Cerebellar nuclear complex (tissue), 1 donor: ENCODE measurements around the gene KHNYN.

ENCODE experiments used
- DNase-seq, 2 experiments: peaks; one replicate each; lab custom pipeline; 2025; lab: John Stamatoyannopoulos, UW

The KHNYN gene

DNA sequence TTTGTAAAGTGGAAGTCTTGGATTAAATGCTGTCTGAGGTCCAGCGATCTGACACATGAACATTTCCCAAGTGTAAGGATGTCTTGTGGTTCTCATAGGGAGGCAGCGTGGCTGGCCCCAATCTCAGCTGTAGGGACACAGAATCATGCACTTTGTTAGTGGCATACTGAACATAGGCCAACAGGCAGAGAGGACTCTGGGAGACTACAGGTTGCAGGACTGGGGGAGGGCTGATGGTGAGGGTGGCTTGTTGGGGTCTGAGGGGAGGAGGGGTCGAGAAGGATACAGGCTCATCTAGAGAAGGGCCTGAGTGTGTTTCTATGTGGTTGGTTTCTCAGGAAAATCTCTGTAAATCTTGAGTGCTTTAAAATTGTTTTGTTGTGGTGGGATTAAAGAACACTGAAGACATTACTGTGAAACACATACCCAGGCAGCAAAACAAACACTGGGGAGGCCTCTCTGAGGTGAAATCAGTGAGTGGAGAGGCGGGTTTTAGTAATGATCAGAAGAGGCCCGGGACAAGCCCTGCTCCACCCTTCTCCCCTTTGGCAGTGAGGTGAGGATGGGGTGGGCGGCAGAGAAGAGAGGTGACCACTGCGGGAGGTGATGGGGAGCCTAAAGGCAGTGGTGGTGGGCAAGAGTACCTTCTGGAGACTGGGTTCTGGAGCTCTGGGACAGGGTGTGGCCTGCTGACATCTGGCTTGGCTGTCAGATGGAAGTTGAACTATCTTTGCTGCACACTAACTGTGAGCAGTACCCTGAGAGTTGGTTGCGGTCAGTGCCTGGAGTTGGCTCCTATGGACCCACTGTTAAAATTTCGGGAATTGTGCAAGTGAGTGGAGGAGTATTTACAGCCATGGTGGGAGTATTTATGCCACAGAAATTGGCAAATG lies 27.7 kb upstream of the KHNYN start:
- no peak for DNase-seq

DNA sequence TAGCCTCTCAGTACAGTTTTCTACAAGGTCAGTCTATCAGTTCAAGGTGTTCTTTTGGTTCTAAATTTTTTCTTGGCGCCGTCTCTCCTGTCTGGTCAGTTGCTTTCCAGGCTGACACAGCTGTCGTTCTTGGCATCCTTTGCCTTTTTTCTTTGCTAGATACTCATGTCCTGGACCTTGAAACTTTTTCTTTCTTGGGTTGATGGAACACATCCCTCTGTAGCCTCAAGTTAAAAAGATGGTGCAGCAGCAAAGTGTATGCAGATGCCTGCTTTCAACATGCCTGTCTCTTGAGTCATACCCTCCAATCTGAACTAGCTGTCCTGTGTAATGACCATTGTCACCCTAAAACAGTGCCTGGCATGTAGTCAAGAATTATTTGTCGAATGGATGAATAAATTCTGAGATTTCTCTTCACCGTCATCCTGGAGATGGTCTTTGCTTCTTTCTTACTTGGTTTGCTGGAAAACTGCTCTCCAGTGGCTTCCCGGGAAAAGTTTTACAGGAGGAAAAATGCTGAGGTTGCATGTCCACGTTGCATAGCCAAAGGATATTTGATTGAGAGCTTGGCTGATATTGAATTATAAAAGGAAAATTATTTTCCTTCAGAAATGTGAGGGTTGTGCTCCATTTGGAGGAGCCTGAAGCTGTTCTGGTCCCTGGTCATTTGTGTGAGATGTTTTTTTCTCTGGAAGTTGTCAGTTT lies 26.3 kb upstream of the KHNYN start:
- DNase-seq = no peak

DNA sequence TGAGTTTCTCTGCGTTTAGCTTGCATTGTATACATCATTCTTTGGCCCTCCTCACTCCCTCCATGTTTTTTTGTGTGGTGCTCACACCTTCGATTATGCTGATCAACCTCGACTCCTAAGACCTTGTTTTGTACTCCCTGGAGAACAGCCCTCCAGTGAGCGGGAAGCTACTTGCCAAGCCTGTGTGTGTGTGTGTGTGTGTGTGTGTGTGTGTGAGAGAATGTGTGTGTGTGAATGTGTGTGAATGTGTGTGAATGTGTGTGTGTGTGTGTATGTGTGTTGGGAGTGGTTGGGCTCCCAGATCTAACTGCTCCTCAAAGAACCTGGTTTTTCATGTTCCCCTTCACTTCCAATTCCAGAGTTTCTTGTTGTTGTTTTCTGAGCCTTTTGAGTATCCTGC lies 24.9 kb upstream of the KHNYN start:
- DNase-seq = no peak

DNA sequence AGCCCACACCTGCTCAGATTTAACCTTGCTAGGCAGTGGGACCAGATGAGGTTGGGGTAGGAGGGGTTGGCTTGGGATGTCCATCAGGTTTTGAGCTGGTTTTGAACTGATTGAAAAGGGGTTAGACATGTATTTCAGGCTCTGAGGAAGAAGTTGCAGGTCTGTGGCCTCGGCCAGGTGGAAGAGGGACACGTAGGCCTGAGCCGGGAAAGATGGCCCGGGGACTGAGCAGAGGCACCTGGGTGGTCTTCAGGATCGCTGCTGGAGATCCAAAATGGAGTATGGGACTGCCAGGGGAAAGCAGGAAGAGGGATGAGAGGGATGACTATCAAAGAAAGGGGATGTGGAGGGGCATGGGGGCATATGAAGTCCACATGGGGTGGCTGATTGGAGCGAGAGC lies 23.3 kb upstream of the KHNYN start:
- no peak for DNase-seq

DNA sequence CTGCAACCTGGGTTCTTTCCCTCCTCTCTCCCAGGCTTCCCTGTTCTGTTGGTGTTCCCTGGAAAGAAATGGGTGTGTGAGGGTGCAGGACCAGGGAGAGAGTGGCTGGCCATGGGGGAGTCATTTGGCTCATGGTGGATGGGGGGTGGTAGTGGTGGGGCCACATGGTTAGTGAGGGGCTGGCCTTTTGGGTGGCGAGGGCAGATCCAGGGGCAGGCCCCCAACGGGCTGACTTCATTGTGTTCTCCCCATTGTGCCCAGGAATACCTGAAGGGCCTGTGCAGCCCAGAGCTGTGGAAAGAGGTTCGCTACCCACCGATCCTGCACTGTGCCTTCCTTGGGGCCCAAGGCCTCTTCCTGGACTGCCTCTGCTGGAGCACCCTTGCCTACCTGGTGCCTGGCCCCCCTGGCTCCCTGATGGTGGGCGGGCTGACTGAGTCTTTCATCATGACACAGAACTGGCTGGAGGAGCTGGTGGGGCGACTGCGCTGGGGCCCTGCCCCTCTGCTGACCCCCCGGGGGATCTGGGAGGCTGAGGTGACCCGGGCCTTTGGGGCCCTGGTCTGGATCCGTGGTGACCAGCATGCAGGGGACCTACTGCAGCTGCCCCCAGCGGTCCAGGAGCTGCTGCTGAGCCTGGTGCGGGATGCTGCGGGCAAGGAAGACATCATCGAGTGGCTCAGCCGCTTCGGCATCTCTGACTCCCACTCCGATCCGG lies 22.0 kb upstream of the KHNYN start:
- no peak for DNase-seq

DNA sequence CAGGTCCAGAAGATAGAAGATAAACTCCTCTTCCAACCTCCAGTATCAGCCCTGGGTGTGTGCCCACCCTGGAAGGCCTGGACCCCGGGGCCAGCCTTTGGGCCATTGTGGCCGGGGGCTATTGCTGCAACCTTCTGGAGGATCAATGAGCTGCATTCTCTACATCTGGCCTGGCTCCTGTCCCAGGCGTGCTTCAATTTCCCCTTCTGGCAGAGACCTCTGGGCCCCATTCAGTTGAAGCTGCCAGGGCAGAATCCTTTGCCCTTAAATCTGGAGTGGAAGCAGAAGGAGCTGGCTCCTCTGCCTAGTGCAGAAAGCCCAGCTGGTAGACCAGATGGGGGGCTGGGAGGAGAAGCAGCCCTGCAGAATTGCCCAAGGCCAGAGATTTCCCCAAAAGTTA lies 21.0 kb upstream of the KHNYN start:
- DNase-seq = no peak

DNA sequence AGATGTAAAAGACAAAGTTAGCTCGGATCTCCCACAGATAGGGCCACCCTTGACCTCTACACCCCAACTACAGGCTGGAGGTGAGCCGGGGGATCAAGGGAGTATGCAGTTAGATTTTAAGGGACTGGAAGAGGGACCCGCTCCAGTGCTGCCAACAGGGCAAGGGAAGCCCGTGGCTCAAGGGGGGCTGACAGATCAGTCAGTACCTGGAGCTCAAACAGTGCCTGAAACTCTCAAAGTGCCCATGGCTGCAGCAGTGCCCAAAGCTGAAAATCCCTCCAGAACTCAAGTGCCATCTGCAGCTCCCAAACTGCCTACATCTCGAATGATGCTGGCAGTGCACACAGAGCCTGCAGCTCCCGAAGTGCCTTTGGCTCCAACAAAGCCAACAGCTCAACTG lies 20.6 kb upstream of the KHNYN start:
- no peak for DNase-seq

DNA sequence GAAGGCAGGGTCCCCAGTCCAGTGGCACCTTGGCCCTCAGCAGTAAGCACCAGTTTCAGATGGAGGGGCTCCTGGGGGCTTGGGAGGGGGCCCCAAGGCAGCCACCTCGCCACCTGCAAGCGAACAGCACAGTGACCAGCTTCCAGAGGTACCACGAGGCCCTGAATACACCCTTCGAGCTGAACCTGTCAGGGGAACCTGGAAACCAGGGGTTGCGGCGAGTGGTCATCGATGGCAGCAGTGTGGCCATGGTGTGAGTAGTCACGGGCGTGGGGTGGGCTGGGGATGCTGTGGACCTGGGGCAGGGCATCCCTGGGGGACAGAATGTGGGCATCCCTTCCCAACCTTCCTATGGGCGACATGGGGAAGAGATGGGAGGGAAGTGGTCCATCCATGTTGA lies 19.8 kb upstream of the KHNYN start:
- no peak for DNase-seq

DNA sequence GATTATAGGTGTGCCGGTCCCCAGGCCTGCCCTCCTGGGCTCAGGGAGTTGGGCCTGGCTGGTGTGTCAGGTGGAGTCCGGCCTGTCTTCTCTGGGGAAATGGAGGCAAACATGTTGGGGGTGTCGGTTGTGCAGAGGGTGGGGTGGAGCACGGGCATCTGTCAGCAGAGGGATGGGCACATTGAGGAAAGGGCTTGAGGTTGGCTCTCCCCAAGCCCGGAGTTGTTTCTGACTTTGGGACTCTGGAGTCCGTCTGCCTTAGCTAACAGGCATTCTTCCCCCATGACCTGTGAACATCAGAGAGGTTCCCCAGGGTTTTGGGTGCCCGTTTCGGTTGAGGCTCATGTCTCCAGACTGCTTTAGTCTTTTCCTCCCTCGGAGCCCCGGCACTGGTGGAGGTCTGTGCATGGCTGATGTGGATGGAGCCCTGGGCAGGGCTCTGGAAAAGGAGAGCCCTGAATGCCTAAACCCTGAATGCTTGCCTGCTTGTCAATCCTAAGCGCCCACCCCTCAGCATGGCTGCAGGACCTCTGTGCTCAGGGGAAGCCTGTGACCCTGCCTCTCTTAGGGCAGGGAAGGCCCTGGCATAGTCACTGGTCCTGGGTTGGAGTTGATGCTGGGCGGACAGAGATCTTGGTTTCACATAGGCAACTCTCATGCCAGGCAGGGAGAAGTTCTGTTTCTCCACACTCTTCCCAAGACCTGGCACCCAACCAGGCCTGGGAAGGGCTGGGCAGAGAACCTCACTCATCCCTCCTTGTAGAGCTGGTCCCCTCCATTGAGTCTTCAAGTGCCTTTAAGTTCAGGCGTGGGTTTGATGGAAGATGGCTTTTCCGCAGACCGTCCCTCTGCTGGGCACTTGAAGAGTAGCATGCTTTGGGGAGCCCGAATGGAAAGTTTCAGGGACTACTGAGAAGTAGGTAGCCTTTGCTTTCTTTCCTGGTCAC lies 18.0 kb upstream of the KHNYN start:
- DNase-seq = no peak

DNA sequence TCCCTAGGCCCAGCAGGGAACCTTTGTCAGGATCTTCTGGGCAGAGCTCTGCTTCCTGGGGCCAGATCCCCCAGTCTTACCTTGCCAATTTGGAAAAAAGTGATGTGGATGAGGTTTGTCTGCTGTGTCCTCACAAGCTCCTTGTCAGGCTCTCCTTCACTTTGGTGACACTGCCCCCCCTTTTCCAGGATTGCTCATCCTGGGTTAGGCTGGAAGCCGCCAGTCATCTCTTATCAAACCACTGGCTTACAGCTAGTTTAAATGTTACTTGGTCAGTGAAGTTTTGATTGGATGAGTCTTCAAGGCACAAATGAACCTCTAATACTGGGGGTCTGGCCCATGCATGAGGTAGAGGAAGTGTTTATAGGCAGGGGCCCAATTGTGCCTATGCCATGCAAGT lies 15.7 kb upstream of the KHNYN start:
- no peak for DNase-seq

DNA sequence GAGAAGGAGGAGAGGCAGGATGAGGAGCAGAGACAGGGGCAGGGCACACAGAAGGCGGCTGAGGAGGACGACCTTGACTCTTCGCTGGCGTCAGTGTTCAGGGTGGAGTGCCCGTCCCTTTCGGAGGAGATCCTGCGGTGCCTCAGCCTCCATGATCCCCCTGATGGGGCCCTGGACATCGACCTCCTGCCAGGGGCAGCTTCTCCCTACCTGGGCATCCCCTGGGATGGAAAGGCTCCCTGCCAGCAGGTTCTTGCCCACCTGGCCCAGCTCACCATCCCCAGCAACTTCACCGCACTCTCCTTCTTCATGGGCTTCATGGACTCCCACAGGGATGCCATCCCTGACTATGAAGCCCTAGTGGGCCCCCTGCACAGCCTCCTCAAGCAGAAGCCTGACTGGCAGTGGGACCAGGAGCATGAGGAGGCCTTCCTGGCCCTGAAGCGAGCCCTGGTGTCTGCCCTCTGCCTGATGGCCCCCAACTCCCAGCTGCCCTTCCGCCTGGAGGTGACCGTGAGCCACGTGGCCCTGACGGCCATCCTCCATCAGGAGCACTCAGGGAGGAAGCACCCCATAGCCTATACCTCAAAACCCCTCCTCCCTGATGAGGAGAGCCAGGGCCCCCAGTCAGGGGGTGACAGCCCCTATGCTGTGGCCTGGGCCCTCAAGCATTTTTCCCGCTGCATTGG lies 14.9 kb upstream of the KHNYN start:
- no peak for DNase-seq

DNA sequence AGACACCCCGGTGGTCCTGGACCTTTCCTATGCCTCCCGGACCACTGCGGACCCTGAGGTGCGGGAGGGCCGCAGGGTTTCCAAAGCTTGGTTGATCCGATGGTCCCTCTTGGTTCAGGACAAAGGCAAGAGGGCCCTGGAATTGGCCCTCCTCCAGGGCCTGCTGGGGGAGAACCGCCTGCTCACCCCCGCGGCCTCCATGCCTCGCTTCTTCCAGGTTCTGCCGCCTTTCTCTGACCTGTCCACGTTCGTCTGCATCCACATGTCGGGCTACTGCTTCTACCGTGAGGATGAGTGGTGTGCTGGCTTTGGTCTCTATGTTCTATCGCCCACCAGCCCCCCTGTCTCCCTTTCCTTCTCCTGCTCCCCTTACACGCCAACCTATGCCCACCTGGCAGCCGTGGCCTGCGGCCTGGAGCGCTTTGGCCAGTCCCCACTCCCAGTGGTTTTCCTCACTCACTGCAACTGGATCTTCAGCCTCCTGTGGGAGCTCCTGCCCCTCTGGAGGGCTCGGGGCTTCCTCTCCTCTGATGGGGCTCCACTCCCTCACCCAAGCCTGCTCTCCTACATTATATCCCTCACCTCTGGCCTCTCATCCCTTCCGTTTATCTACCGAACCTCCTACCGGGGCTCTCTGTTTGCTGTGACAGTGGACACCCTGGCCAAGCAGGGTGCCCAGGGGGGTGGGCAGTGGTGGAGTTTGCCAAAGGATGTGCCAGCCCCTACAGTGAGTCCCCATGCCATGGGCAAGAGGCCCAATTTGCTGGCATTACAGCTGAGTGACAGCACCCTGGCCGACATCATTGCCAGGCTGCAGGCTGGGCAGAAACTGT lies 14.1 kb upstream of the KHNYN start:
- no peak for DNase-seq

DNA sequence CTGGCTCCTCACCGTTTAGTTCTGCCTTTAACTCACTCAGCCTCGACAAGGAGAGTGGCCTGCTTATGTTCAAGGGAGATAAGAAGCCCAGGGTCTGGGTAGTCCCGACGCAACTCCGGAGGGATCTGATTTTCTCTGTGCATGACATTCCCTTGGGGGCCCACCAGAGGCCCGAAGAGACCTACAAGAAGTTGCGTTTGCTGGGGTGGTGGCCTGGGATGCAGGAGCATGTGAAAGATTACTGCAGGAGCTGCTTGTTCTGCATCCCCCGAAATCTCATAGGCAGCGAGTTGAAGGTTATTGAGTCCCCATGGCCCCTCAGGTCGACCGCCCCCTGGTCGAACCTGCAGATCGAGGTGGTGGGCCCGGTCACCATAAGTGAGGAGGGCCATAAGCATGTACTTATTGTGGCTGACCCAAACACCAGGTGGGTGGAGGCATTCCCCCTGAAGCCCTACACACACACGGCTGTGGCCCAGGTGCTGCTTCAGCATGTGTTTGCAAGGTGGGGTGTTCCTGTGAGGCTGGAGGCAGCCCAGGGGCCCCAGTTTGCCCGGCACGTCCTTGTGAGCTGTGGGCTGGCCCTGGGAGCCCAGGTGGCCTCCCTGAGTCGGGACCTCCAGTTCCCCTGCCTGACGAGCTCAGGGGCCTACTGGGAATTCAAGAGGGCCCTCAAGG lies 13.4 kb upstream of the KHNYN start:
- DNase-seq = no peak

DNA sequence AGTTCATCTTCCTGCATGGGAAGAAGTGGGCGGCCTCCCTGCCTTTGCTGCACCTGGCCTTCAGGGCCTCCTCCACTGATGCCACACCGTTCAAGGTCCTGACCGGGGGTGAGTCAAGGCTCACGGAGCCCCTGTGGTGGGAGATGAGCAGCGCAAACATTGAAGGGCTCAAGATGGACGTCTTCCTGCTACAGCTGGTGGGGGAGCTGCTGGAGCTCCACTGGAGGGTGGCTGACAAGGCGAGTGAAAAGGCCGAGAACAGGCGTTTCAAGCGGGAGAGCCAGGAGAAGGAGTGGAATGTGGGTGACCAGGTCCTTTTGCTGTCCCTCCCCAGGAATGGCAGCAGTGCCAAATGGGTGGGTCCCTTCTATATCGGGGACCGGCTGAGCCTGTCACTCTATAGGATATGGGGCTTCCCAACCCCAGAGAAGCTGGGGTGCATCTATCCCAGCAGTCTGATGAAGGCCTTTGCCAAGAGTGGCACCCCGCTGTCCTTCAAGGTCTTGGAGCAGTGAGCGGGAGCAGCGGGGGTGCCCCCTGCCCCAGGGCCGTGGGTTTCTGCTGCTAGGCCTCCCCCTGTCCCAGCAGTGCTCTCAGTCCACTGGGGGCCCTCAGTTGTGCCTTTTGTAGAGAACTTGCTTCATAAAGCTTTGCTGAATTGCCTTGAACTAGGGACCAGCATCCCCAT lies 12.7 kb upstream of the KHNYN start:
- no peak for DNase-seq

DNA sequence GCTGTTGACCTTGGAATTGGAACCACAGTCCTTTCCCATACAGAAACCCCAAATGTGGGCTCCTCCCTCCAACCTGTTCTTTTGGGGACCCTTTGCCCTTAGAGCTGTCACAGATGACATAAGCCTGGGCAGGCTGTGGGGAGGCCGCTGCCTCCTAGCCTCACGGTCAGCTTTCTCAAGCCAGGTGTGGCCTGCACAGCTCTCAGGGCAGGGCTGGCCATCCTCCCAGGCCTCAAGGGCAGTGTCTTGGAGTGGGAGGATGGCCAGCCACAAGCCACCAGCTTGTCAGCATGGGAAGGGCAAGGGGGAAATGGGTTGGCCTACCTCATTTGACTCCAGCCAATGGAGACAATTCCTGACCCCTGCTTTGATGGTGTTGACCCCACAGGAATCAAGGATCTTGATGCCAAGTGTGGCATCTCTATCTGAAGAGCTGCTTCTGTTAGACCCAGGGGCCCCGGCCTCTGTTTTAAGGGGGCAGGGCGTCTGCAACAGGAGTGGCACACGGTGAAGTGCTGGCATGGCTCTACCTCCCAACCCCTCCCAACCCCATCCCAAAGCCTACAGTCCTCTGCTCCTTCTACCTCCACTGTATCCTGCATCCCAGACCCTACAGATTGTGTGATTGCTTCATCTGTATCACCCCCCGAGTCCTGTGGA lies 11.8 kb upstream of the KHNYN start:
- DNase-seq = no peak

DNA sequence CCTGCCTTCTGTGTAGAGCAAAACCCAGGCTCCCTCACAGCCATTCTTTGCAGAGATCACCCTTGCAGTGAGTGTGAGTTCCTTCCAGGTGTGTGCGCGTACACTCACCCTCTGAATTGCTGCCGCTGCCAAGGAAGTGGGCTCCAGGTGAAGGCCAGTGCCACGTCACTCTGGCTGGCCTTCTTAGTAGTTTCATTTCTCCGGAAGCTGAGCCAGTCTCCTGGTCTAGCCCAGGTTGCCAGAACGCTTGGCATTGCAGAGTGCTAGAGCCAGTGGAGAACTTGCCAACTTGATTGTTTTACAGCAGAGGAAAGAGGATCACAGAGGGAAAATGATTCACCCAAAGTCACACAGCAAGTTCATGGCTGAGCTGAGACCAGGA lies 11.3 kb upstream of the KHNYN start:
- DNase-seq = no peak

DNA sequence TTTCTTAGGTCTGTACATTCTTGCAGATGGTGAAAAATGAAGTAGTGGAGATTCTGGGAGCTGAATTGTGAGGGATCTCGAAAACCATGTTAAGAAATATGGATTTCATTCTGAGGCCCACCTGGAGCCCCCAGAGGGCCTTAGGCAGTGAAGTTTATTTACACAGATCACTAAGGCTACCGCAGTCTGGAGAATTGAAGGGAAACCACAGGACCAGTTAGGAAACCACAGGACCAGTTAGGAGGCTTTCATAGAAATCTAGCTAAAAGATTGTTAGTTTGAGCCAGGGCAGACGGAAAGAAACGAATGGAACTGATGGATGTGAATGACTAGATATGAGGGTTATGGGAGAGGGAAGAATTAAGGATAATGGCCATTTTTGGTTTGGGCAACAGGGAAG lies 7.5 kb upstream of the KHNYN start:
- no peak for DNase-seq
